HepG2 (cell line): ENCODE measurements around the gene CST3. TPM values are rescaled to one million over a fixed set of nuclear protein-coding genes. Genes with fewer than 3 reads are reported as not detected.

Experiments
- ARID3A ChIP-seq: IDR thresholded peaks from 2 replicates; pipeline ENCODE4 v1.6.1; 2012; ENCODE audit warnings: low read depth, low read length, improper control_type of control experiment
- DDIT3 ChIP-seq: sonication (generic); formaldehyde crosslinking; IDR thresholded peaks from 2 replicates; pipeline ENCODE4 v1.4.0; 2020; ENCODE audit warnings: mild to moderate bottlenecking, missing genetic modification reagents
- ESRRA ChIP-seq: sonication (generic); formaldehyde crosslinking; IDR thresholded peaks from 2 replicates; pipeline ENCODE4 v1.5.1; 2020; ENCODE audit warnings: mild to moderate bottlenecking, low read depth, missing genetic modification reagents
- HBP1 ChIP-seq: IDR thresholded peaks from 2 replicates; pipeline ENCODE4 v1.6.1; 2016; ENCODE audit warnings: low read depth, control low read depth
- HMGXB3 ChIP-seq: sonication (generic); formaldehyde crosslinking; IDR thresholded peaks from 2 replicates; pipeline ENCODE4 v1.4.0; 2020; ENCODE audit warnings: missing genetic modification reagents, borderline replicate concordance
- NFYB ChIP-seq: sonication (generic); formaldehyde crosslinking; IDR thresholded peaks from 2 replicates; pipeline ENCODE4 v1.4.0; 2020; ENCODE audit warnings: missing genetic modification reagents
- NR2F6 ChIP-seq, 2 experiments: IDR thresholded peaks; 2 replicates each; pipeline ENCODE4 v1.6.1; 2016; ENCODE audit warnings: antibody characterized with exemption in 1 of 2, mild to moderate bottlenecking in 1 of 2
- SALL1 ChIP-seq: sonication (generic); formaldehyde crosslinking; IDR thresholded peaks from 2 replicates; pipeline ENCODE4 v1.8.0; 2022; ENCODE audit warnings: mild to moderate bottlenecking, missing genetic modification reagents
- TAF15 ChIP-seq: fragments of 200-400 bp; formaldehyde crosslinking; IDR thresholded peaks from one replicate; pipeline ENCODE4 v1.6.1; 2018; ENCODE audit warnings: mild to moderate bottlenecking, low read depth, low read length; ENCODE audit not compliant: poor library complexity, severe bottlenecking
- ZNF18 ChIP-seq: sonication (generic); formaldehyde crosslinking; IDR thresholded peaks from 2 replicates; pipeline ENCODE4 v1.8.0; 2022; ENCODE audit warnings: mild to moderate bottlenecking, missing genetic modification reagents; ENCODE audit not compliant: insufficient replicate concordance
- ZNF24 ChIP-seq: fragments of 450-650 bp; IDR thresholded peaks from 2 replicates; pipeline ENCODE4 v1.6.1; 2017; ENCODE audit warnings: antibody characterized with exemption, mild to moderate bottlenecking
- ZNF362 ChIP-seq: sonication (generic); formaldehyde crosslinking; IDR thresholded peaks from 2 replicates; pipeline ENCODE4 v1.4.0; 2020; ENCODE audit warnings: missing genetic modification reagents, mild to moderate bottlenecking, borderline replicate concordance
- ZNF512 ChIP-seq: sonication (generic); formaldehyde crosslinking; IDR thresholded peaks from 2 replicates; pipeline ENCODE4 v1.4.0; 2020; ENCODE audit warnings: mild to moderate bottlenecking, missing genetic modification reagents
- ZNF629 ChIP-seq: sonication (generic); formaldehyde crosslinking; conservative IDR thresholded peaks from 2 replicates; pipeline ENCODE4 v1.5.0; 2020; ENCODE audit warnings: missing genetic modification reagents
- ZNF749 ChIP-seq: sonication (generic); formaldehyde crosslinking; IDR thresholded peaks from 2 replicates; pipeline ENCODE4 v1.8.0; 2022; ENCODE audit warnings: mild to moderate bottlenecking, missing genetic modification reagents, moderate library complexity, borderline replicate concordance
- polyA plus RNA-seq, 8 experiments: library from polyadenylated mRNA; depleted of rRNA in 3 of 8; stranded (reverse) in 7 of 8; unstranded in 1 of 8; fragments of >200 nt; fragmentation: Illumina TruSeq in 4 of 8; extraction: Trizol in 4 of 8; gene quantifications; 2 replicates each; pipeline versions ENCODE4 v1.2.1 to v1.2.3, GENCODE V29; 2011 to 2016; ENCODE audit warnings: low read depth in 4 of 8, missing spikeins in 1 of 8, mixed read lengths in 1 of 8; ENCODE audit not compliant: insufficient read depth in 1 of 8
- total RNA-seq, 5 experiments: library from RNA; depleted of rRNA; stranded (reverse); fragments of >200 nt; fragmentation: Illumina TruSeq; extraction: Trizol; gene quantifications; 2 replicates each; pipeline ENCODE4 v1.2.3, GENCODE V29; 2016; ENCODE audit warnings: low read depth in 1 of 5

The CST3 gene
- total and polyA plus RNA-seq, 2 of the 13 experiments (the other 11 are each of a cell fraction or from before 2014, with no cell fraction given): 690 to 1,005 TPM

- TF ChIP-seq NFYB (no peak), ZNF24 (no peak), ZNF749 (CRISPR knock-in tag) (peak; percentile 90; the same call in 1 of the 2 replicates), SALL1 (CRISPR knock-in tag) (peak; percentile 77), DDIT3 (no peak), HBP1 (no peak), ZNF512 (no peak), ZNF362 (no peak; the same call in 1 of the 2 replicates), HMGXB3 (CRISPR knock-in tag) (no peak), ZNF18 (CRISPR knock-in tag) (no peak), NR2F6 (IDR thresholded peaks at IDR 0.05) (no peak), NR2F6 (CRISPR knock-in tag; IDR thresholded peaks at IDR 0.05) (0 out of 2 replicates have a peak, but pooled peaks have one; percentile 41), ESRRA (CRISPR knock-in tag) (no peak; the same call in 1 of the 2 replicates), ARID3A (no peak), TAF15 (no peak), ZNF629 (CRISPR knock-in tag) (peak; percentile 32; the same call in 1 of the 2 replicates)
These were observed 50.8 kb downstream of the CST3 start (continued) for GRCh38 chr20:23586735-23587525.
